Lung (tissue), 12 donors: ENCODE measurements around the gene CACNB4. TPM values are rescaled to one million over a fixed set of nuclear protein-coding genes. Genes with fewer than 3 reads are reported as not detected.

Source experiments
- ATAC-seq: fragments of 200-7000 bp; cut with Tn5 transposase; one replicate; pipeline ENCODE4 v1.9.1; 2020; ENCODE audit warnings: moderate number of reproducible peaks; ENCODE audit not compliant: insufficient read depth, low FRiP score
- DNase-seq, 3 donors: peaks; one replicate each; pipeline ENCODE4 v3.0.0-alpha.2; 2013 to 2017
- H3K27ac ChIP-seq, 2 donors: one replicate each; pipeline ENCODE4 v1.5.1; 2013; ENCODE audit warnings: mild to moderate bottlenecking in 2 of 2, moderate library complexity in 2 of 2, control low read depth in 1 of 2, inconsistent platforms in 1 of 2, low read depth in 1 of 2, low read length in 1 of 2
- H3K27me3 ChIP-seq, 3 donors: one replicate each; pipeline ENCODE4 v1.5.1; 2013; ENCODE audit warnings: low read length in 2 of 3; ENCODE audit not compliant: control insufficient read depth in 3 of 3, insufficient read depth in 3 of 3
- H3K36me3 ChIP-seq, 4 donors: one replicate each; pipeline ENCODE4 v1.5.1; 2013; ENCODE audit warnings: low read length in 4 of 4, mild to moderate bottlenecking in 1 of 4, moderate library complexity in 1 of 4; ENCODE audit not compliant: control insufficient read depth in 4 of 4, insufficient read depth in 4 of 4
- H3K4me1 ChIP-seq, 5 donors: one replicate each; pipeline ENCODE4 v1.5.1; 2013; ENCODE audit warnings: low read length in 5 of 5, mild to moderate bottlenecking in 2 of 5, moderate library complexity in 1 of 5; ENCODE audit not compliant: control insufficient read depth in 5 of 5, insufficient read depth in 5 of 5
- H3K4me3 ChIP-seq: one replicate; pipeline ENCODE4 v1.5.1; 2013; ENCODE audit warnings: mild to moderate bottlenecking, control low read depth, moderate library complexity
- H3K9ac ChIP-seq, 2 donors: one replicate each; pipeline ENCODE4 v1.5.1; 2013; ENCODE audit warnings: low read length in 2 of 2, control low read depth in 1 of 2; ENCODE audit not compliant: insufficient read depth in 1 of 2
- H3K9me3 ChIP-seq, 4 donors: one replicate each; pipeline ENCODE4 v1.5.1; 2013; ENCODE audit warnings: low read length in 3 of 4, mild to moderate bottlenecking in 1 of 4, moderate library complexity in 1 of 4; ENCODE audit not compliant: control insufficient read depth in 4 of 4, insufficient read depth in 3 of 4
- WGBS, 2 donors: extraction: QIAGEN DNeasy Blood & Tissue Kit; methylation state at CpG; one replicate each; pipeline ENCODE4 v1.1.7; 2013; 5-methylcytosine and 5-hydroxymethylcytosine counted together
- polyA plus RNA-seq, 2 donors: library from polyadenylated mRNA; stranded (reverse); fragments of 200-250 nt; gene quantifications; one replicate each; pipeline ENCODE4 v1.2.1, GENCODE V29; 2013
- total RNA-seq, 2 donors: library from RNA; depleted of rRNA in 1 of 2; stranded (reverse); fragments of >200 nt in 1 of 2; gene quantifications; one replicate each; pipeline ENCODE4 v1.2.1, GENCODE V29; 2014 to 2021
- TF ChIP-seq, protein P1 (sequence below): IDR thresholded peaks from 2 replicates; pipeline ENCODE4 v1.5.1; 2012; ENCODE audit warnings: mild to moderate bottlenecking; ENCODE audit errors: control extremely low read depth, extremely low read depth
- donor health status: control.
- donor health status: control.
- donor health status: Bipolar disorder and iron deficiency.
- donor health status: healthy.
- donor health status: DM: yes; HTN: yes; CAD: no.

The CACNB4 gene
- total and polyA plus RNA-seq, 4 donors = 0.57 to 10.9 (median 5.5) TPM

DNA sequence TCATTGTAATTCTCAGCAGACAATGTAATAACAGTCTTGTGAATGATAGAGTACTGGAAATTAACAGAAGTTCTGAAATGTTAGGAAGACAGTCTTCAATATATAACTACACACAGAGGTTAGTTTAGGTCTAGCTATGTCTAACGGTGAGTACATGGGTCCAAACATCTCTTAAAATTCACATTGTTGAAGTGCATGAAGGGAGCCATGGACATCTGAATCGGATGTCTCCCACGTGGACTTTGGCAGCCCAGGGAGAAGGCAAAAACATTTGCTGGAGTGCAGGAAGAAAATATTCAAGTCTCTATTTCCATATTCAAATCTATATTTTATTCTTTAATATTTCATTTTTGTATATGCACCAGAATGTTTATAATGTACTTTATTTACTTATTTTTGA is 34.8 kb downstream of the CACNB4 start:
- no peak for DNase-seq
- peaks cover 0 to 4% (median 0%) of the 10 kb centered on the region in 4 donors for H3K9me3 ChIP-seq
- no peak overlapping the region for H3K4me3 ChIP-seq
- no peak overlapping the region for H3K27ac ChIP-seq
- WGBS, 2 donors = 49 to 73% methylated on average over 3 of the region's 3 CpGs
- no peaks in the 10 kb centered on the region for H3K27me3 ChIP-seq
- no peak for ATAC-seq
- TF ChIP-seq, protein P1, sequence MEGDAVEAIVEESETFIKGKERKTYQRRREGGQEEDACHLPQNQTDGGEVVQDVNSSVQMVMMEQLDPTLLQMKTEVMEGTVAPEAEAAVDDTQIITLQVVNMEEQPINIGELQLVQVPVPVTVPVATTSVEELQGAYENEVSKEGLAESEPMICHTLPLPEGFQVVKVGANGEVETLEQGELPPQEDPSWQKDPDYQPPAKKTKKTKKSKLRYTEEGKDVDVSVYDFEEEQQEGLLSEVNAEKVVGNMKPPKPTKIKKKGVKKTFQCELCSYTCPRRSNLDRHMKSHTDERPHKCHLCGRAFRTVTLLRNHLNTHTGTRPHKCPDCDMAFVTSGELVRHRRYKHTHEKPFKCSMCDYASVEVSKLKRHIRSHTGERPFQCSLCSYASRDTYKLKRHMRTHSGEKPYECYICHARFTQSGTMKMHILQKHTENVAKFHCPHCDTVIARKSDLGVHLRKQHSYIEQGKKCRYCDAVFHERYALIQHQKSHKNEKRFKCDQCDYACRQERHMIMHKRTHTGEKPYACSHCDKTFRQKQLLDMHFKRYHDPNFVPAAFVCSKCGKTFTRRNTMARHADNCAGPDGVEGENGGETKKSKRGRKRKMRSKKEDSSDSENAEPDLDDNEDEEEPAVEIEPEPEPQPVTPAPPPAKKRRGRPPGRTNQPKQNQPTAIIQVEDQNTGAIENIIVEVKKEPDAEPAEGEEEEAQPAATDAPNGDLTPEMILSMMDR = no peak
- H3K9ac ChIP-seq = no peak overlapping the region
- H3K36me3 ChIP-seq = no peaks in the 10 kb centered on the region
- H3K4me1 ChIP-seq = peaks cover 0 to 9% (median 2%) of the 10 kb centered on the region in 5 donors

DNA sequence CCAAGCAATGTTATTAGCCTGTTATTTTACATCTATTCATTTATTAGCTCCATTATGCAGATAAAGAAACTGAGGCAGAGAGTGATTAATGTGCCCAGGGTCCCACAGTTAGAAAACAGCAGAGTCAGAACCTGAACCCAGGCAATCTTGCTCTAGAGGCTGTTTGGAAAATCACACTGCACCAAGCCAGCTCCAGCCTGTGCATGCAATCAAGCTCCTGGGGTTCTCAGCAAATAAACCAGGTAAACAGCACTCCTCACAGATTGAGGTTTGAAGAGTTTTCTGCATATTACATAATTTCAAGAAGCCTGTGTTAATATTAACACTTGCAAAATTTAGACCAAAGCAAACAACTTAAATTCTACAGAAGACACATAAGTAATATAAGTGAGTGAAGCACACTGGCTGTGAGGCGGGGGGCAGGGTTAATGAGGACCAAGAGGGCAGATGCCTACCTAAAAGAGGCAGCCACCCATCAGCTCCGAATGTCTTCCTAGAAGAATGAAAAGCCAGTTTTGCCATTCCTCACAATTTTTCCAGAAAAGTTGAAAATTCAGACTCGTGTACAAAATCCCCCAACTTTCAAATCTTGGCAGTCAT is 35.4 kb downstream of the CACNB4 start:
- ATAC-seq (peak; percentile 76), DNase-seq (peak in 1 of 3 donors; percentile 25)
- Histone ChIP-seq H3K27me3 (no peaks in the 10 kb centered on the region), H3K27ac (no peak overlapping the region), H3K9me3 (peaks cover 0 to 7% (median 0%) of the 10 kb centered on the region in 4 donors), H3K4me3 (no peak overlapping the region), H3K4me1 (peaks cover 0 to 9% (median 2%) of the 10 kb centered on the region in 5 donors), H3K9ac (no peak overlapping the region), H3K36me3 (no peaks in the 10 kb centered on the region)
- WGBS, 2 donors = 51 to 79% methylated on average over 3 of the region's 3 CpGs
- TF ChIP-seq, protein P1 = no peak

DNA sequence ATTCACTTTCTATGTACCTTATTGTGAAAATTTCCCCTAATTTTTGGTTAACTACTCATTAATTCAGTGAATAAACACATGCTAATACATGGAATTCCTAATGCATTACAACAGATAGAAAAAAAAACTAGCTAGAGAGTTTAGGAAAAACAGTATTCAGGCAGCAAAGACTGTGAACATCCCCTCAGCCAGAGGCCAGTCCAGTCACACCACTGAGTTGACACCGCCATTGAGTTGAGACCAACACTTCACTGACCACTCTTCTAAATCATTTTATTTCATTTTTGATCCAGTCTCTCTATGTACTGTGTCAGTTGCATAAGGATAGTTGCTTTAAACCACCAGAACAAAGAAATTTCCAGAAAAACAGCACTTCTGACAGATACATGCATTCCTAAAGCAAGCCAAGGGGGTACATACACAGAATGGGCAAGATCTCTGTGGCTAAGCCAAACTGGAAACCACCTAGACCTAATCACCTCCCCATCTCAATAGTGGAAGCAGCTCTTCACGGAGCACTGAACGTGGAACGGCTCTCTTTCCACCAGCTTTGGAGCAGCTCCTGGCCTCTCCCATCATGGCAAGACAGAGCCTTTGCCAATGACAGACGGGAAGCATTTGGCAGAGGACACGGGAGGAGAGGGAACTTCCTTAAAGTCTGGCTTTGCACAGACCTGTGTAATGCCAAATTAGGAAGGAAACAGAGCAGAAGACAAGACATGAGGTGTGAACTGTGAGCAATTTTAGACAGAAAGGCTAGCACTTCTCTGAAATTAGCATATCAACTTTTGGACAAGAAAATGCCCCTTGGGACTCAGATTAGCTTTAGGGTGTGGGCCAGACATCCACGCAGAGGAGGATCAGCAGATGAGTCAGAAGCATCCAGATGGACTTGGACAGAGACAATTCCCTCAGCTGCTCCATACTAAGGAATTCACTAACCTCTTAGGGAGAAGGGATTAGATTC is 36.4 kb downstream of the CACNB4 start:
- ATAC-seq (peak; percentile 71), DNase-seq (no peak)
- WGBS, 2 donors = 40 to 51% methylated on average over 7 of the region's 7 CpGs
- peaks cover 0 to 7% (median 0%) of the 10 kb centered on the region in 4 donors for H3K9me3 ChIP-seq
- no peak overlapping the region for H3K9ac ChIP-seq
- H3K27ac ChIP-seq = peak overlapping the region in 1 of 2 donors; percentile 51
- no peaks in the 10 kb centered on the region for H3K27me3 ChIP-seq
- TF ChIP-seq, protein P1 = no peak
- no peaks in the 10 kb centered on the region for H3K36me3 ChIP-seq
- H3K4me3 ChIP-seq = no peak overlapping the region
- H3K4me1 ChIP-seq = peaks cover 0 to 9% (median 2%) of the 10 kb centered on the region in 5 donors
